CD4-positive, alpha-beta T cell treated with Interleukin-4 for 1 hour (primary cell): Measurements from ENCODE around the gene SLC25A12.
"Not testable (repeated sequence)": the region's sequence is repeated elsewhere in the genome, so short reads cannot be mapped to it uniquely, and the experiment has no call there.

Experiments
- DNase-seq, 2 donors: peaks; one replicate each; pipeline ENCODE4 v3.0.0-alpha.2; 2020 to 2022

The SLC25A12 gene

GRCh38 chr2:171893824-171894611 is at the start of gene SLC25A12:
TSS of gene SLC25A12 (minus strand) at chr2:171894244. CDS start at chr2:171894214, 30 bp downstream.
- DNase-seq = peak; percentile 61 to 64

- DNase-seq = no peak
Observed at GRCh38 chr2:171941316-171941699, 47.3 kb upstream of the SLC25A12 start.

- DNase-seq = no peak
Observed at GRCh38 chr2:171939743-171940071, 45.7 kb upstream of the SLC25A12 start.

GRCh38 chr2:171939058-171939742 is 45.2 kb upstream of the SLC25A12 start:
- DNase-seq = no peak

GRCh38 chr2:171930385-171930784 is 36.3 kb upstream of the SLC25A12 start:
- no peak for DNase-seq

GRCh38 chr2:171924170-171924942 is 30.3 kb upstream of the SLC25A12 start:
- DNase-seq = no peak

GRCh38 chr2:171923206-171923605 is 29.2 kb upstream of the SLC25A12 start:
- DNase-seq = no peak

GRCh38 chr2:171922230-171923022 is 28.4 kb upstream of the SLC25A12 start, which contains the start of gene HAT1:
TSS of gene HAT1 (plus strand) at chr2:171922461. CDS start at chr2:171922501, 40 bp downstream.
- DNase-seq = peak; percentile 97 to 98

GRCh38 chr2:171921970-171922229 is 27.9 kb upstream of the SLC25A12 start:
- DNase-seq = no peak

- no peak for DNase-seq
Observed at GRCh38 chr2:171919453-171919852, 25.4 kb upstream of the SLC25A12 start.

- no peak for DNase-seq
Observed at GRCh38 chr2:171913517-171913916, 19.5 kb upstream of the SLC25A12 start.

GRCh38 chr2:171910494-171910893 is 16.4 kb upstream of the SLC25A12 start:
- no peak for DNase-seq

GRCh38 chr2:171909266-171909665 is 15.2 kb upstream of the SLC25A12 start:
- no peak for DNase-seq

- DNase-seq = no peak
Observed at GRCh38 chr2:171908235-171908634, 14.2 kb upstream of the SLC25A12 start.

- no peak for DNase-seq
Observed at GRCh38 chr2:171902840-171903420, 8.9 kb upstream of the SLC25A12 start.

- DNase-seq = not testable (repeated sequence)
Observed at GRCh38 chr2:171899623-171900282, 5.7 kb upstream of the SLC25A12 start.

- DNase-seq = no peak
Observed at GRCh38 chr2:171895786-171896185, 1.7 kb upstream of the SLC25A12 start.

- no peak for DNase-seq
Observed at GRCh38 chr2:171894612-171894947, 536 bp upstream of the SLC25A12 start.

GRCh38 chr2:171893196-171893823 is 734 bp downstream of the SLC25A12 start:
- DNase-seq = no peak

- DNase-seq = no peak
Observed at GRCh38 chr2:171889808-171890207, 4.2 kb downstream of the SLC25A12 start.

GRCh38 chr2:171889333-171889732 is 4.7 kb downstream of the SLC25A12 start:
- no peak for DNase-seq
